ENCODE results near the gene PCNX2.

PCNX2 gene

GRCh38 chr1:232939748-232940147 lies 355.8 kb downstream of the PCNX2 start:
- no peak for DNase-seq (ENCODE audit: low read depth in 1 of 2, low spot score in 1 of 2)

- no peak for DNase-seq (ENCODE audit: low read depth in 1 of 2, low spot score in 1 of 2)
Observed at GRCh38 chr1:232938926-232939325, 356.6 kb downstream of the PCNX2 start.

- no peak for DNase-seq (ENCODE audit: low read depth in 1 of 2, low spot score in 1 of 2)
Observed at GRCh38 chr1:232937741-232938375, 357.7 kb downstream of the PCNX2 start.

DNA sequence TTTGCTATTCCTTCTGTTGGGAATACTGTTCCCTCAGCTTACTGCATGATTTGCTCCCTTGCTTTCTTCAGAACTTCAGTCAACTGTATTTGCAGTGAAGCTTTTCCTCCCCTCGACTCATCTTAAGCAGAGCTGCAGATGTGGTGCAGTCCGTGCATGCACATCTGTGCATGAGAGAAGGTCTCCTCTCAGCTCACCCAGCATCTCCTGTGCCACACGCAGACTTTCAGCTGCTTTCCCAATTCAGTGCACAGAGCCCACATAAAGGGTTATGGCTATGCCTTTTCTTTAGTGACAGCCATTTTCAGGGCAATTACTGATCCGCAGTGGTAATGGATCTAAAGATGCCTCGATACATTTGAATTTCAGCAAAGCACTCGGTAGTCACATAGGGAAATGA lies 358.6 kb downstream of the PCNX2 start:
- no peak for DNase-seq (ENCODE audit: low read depth in 1 of 2, low spot score in 1 of 2)
